OCI-LY7 (cell line): ENCODE measurements around the gene SLC35A3.

ENCODE experiments used
- CTCF ChIP-seq: fragments of 200-600 bp; sonication (generic); conservative IDR thresholded peaks from 2 replicates; pipeline ENCODE4 v1.5.1; 2014; ENCODE audit warnings: mild to moderate bottlenecking, antibody characterized with exemption, low read length, moderate library complexity, mixed read lengths
- EZH2phosphoT487 ChIP-seq: fragments of 200-600 bp; sonication (generic); IDR thresholded peaks from 2 replicates; pipeline ENCODE4 v1.6.1; 2018; ENCODE audit warnings: low read depth, borderline replicate concordance, mild to moderate bottlenecking, mixed run types, antibody characterized with exemption, low read length, moderate library complexity, mixed read lengths

- TF ChIP-seq CTCF (no peak), EZH2phosphoT487 (no peak)
Measured at GRCh38 chr1:99975529-99975928, 5.7 kb downstream of the SLC35A3 start.
